Measurements from ENCODE around the gene SDR9C7. TPM values are rescaled to one million over a fixed set of nuclear protein-coding genes. Genes with fewer than 3 reads are reported as not detected.

SDR9C7 gene
- total RNA-seq, 1 donor = not detected

DNA sequence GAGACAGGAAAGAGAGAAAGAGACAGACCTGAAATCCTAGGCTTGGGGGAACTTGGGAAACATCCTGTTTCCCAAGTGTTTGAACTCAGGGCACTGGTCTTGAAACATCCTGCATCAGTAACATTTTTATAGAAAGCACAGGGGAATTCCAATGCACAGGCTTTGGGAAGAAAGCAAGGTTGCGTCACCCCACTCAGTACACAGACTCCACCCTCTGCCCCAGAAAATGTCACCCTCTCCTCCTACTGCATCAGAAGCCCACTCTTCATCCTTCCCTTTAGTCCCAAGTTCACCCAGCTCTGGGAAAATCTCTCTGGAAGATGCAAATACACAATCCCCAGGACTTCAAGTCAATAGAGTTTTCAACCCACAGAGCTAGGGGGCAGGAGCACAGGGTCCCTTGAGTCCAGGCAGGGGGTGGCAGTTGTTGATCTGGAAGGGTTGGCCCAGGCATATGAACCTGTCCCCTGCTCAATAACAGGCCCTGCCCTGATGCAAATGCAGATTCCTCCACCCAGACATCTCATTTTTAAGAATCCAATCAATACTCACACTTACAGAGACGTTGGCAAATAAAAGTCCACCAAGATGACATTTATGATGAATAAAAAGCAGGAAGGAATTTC, 21.5 kb upstream of the SDR9C7 start:
- peak; percentile 18 for DNase-seq (ENCODE audit: low read depth)
- TF ChIP-seq, protein P1, sequence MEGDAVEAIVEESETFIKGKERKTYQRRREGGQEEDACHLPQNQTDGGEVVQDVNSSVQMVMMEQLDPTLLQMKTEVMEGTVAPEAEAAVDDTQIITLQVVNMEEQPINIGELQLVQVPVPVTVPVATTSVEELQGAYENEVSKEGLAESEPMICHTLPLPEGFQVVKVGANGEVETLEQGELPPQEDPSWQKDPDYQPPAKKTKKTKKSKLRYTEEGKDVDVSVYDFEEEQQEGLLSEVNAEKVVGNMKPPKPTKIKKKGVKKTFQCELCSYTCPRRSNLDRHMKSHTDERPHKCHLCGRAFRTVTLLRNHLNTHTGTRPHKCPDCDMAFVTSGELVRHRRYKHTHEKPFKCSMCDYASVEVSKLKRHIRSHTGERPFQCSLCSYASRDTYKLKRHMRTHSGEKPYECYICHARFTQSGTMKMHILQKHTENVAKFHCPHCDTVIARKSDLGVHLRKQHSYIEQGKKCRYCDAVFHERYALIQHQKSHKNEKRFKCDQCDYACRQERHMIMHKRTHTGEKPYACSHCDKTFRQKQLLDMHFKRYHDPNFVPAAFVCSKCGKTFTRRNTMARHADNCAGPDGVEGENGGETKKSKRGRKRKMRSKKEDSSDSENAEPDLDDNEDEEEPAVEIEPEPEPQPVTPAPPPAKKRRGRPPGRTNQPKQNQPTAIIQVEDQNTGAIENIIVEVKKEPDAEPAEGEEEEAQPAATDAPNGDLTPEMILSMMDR (IDR thresholded peaks at IDR 0.05; ENCODE audit: insufficient read depth, low read length) = no peak
- no peak overlapping the region for H3K4me3 ChIP-seq (ENCODE audit: low read depth, low read length)

DNA sequence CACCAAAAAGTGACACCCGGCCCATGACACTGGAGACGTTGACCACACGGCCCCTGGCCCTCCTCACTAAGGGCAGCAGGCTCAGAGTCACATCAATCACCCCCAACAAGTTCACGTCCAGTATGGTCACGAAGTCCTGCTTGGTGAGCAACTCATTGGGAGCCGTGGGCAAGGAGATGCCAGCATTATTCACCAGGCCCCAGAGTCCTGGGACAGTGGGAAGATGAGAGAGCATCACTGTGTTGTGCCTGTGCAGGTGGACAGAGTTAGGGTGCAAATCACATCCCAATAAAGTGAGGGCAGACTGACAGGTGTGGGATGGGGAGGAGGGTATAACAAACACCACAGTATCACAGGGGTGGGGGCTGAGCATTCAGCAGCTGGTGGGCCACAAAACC, 20.7 kb upstream of the SDR9C7 start:
- TF ChIP-seq, protein P1 (IDR thresholded peaks at IDR 0.05; ENCODE audit: insufficient read depth, low read length) = no peak
- DNase-seq (ENCODE audit: low read depth) = no peak
- H3K4me3 ChIP-seq (ENCODE audit: low read depth, low read length) = no peak overlapping the region

DNA sequence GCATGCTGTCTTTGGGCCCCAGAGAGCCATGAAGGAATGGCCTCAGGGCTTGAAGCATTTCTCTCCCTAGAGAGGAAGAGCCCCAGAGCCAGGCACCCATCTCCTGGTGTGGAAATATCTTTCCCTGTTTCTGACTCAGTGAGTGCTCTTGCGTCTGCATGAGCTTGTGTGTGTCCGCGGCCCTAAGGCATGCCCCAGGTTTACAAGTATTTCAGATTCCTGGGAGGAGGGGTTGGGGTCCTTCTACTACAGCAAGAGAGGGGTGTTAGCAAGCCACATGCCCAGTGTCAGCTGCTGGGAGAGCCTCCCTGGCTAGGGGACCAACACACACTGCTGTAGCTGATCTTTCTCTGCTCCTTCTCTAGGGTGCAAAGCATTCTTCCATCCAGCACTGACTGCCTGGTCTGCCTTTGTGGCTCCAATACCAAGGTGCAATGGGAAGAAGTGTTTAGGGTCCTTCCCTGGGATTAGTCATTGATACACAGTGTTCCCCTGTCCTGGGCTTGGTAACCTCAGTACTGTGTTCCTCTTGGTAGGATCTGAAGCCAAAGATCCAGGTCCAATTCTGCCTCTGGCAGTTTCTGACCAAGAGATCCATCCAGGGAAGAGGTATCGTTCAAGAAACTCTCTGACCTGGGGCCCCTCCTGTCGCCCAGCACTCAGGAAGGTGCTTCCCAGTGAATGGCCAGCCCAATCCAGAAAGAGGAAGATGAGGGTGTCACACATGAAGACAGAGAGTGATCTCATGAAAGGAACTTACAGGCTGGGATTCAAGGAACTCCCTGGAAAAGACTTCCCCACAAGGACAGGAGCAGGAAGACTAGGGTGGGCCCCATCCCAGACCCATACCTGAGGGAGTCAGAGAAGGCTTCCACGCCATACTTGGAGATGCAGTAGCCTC, 20.1 kb upstream of the SDR9C7 start:
- no peak for DNase-seq (ENCODE audit: low read depth)
- TF ChIP-seq, protein P1 (IDR thresholded peaks at IDR 0.05; ENCODE audit: insufficient read depth, low read length) = no peak
- no peak overlapping the region for H3K4me3 ChIP-seq (ENCODE audit: low read depth, low read length)

DNA sequence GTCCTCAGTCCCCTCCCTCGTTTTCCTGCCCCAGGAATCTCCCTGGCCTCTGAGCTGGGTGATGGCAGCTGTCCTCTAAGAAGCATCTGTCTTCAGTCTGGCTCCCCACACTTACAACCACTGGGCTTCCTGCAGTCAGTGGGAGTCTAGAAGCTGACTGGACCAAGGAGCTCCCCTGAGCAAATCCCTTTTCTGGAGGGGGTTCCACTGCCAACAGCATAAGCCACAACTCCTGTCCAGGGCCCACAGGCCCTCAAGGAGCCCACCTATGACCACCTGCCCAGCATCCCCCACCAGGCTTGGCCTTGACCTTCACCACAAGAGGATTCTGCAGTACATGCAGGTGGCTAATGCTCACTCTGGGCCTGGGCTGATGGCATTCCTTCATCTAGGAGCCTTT, 19.1 kb upstream of the SDR9C7 start:
- no peak for DNase-seq (ENCODE audit: low read depth)
- no peak overlapping the region for H3K4me3 ChIP-seq (ENCODE audit: low read depth, low read length)
- TF ChIP-seq, protein P1 (IDR thresholded peaks at IDR 0.05; ENCODE audit: insufficient read depth, low read length) = no peak

DNA sequence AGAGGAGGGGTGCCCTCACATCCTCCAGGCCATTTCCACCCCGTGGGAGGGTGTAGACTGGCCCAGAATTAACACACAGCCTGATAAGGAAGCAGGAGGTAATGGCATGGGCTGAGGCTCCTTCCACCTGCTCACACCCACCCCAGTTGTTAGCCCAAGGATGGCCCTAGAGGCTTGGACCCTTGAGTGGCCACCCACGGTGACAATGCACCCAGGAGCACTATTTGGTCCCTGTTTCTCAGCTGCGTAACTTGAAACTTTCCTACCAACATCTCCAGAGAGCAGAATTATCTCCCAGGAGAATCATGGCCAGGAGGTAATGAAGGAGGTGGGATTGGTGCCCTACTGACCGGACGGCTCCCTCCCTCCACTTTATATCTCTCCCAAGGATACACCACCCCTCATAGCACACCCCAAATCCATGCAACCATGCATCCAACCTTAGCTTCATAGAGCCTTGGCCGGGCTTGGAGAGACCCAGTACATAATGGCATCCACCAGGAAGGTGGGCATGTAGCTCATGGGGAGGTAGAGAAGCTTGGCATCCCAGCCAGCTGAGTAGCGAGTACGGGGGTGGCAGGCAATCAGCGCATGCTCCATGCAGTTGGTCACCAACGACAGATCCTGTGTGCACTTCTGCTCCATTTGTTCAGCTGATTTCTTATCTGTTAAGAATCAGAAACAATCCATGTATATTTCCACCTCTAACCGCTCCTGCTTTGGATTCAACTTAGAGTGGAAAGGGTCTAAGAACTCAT, 17.6 kb upstream of the SDR9C7 start:
- TF ChIP-seq, protein P1 (IDR thresholded peaks at IDR 0.05; ENCODE audit: insufficient read depth, low read length) = no peak
- DNase-seq (ENCODE audit: low read depth) = no peak
- no peak overlapping the region for H3K4me3 ChIP-seq (ENCODE audit: low read depth, low read length)

DNA sequence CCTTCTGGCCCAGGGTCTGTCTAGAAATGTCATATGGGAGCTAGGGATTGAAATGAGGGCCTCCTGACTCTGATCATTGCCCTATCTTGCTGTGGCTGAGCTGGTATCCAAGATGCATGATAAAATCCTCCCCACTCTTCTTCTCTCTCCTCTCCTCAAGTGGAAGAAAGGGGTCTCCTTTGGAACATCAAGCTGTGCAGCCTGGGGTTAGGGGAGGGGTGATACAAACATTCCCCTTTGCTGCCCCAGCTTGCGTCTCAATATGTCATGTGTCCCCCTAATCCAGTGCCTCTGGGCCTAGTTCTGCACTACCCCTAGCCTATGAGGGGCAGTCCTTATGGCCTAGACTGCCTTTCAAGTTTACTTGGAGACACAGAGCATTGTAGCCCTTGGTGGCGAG, 14.7 kb upstream of the SDR9C7 start:
- DNase-seq (ENCODE audit: low read depth) = no peak
- TF ChIP-seq, protein P1 (IDR thresholded peaks at IDR 0.05; ENCODE audit: insufficient read depth, low read length) = no peak
- no peak overlapping the region for H3K4me3 ChIP-seq (ENCODE audit: low read depth, low read length)

Measured in fibroblast of the aortic adventitia (primary cell).